DND-41 (cell line): ENCODE measurements around the gene CNGA3.

Source experiments
- CTCF ChIP-seq: IDR thresholded peaks from 2 replicates; pipeline ENCODE4 v1.5.1; 2012; ENCODE audit warnings: borderline replicate concordance, low read length, moderate library complexity, mild to moderate bottlenecking; ENCODE audit not compliant: poor library complexity, severe bottlenecking; ENCODE audit errors: extremely low read depth
- EZH2 ChIP-seq: IDR thresholded peaks from 3 replicates; pipeline ENCODE4 v1.6.1; 2012; ENCODE audit warnings: borderline replicate concordance, low read depth, mild to moderate bottlenecking, moderate library complexity, low read length, inconsistent platforms; ENCODE audit not compliant: severe bottlenecking

GRCh38 chr2:98346311-98347236, at the start of gene CNGA3:
- TF ChIP-seq CTCF (no peak), EZH2 (no peak)
